Ishikawa (cell line): ENCODE results near the gene NSUN2.

Experiments used
- CEBPB ChIP-seq: IDR thresholded peaks from 2 replicates; pipeline ENCODE4 v1.6.1; 2012
- CREB1 ChIP-seq: IDR thresholded peaks from 2 replicates; pipeline ENCODE4 v1.6.1; 2012; ENCODE audit warnings: low read depth
- EGR1 ChIP-seq: IDR thresholded peaks from 2 replicates; pipeline ENCODE4 v1.6.1; 2012
- EP300 ChIP-seq: IDR thresholded peaks from 2 replicates; pipeline ENCODE4 v1.6.1; 2012; ENCODE audit warnings: borderline replicate concordance
- FOXM1 ChIP-seq: IDR thresholded peaks from 2 replicates; pipeline ENCODE4 v1.6.1; 2012; ENCODE audit warnings: low read depth, borderline replicate concordance
- MAX ChIP-seq: IDR thresholded peaks from 2 replicates; pipeline ENCODE4 v1.6.1; 2012
- NFIC ChIP-seq: IDR thresholded peaks from 2 replicates; pipeline ENCODE4 v1.6.1; 2012
- RAD21 ChIP-seq: IDR thresholded peaks from 2 replicates; pipeline ENCODE4 v1.6.1; 2012; ENCODE audit warnings: low read depth
- REST ChIP-seq: IDR thresholded peaks from 2 replicates; pipeline ENCODE4 v1.6.1; 2012; ENCODE audit warnings: low read depth, mild to moderate bottlenecking
- TAF1 ChIP-seq: IDR thresholded peaks from 2 replicates; pipeline ENCODE4 v1.6.1; 2012; ENCODE audit warnings: low read depth, mild to moderate bottlenecking
- TCF12 ChIP-seq: IDR thresholded peaks from 2 replicates; pipeline ENCODE4 v1.6.1; 2012; ENCODE audit warnings: low read depth
- TEAD4 ChIP-seq: IDR thresholded peaks from 2 replicates; pipeline ENCODE4 v1.6.1; 2012
- YY1 ChIP-seq: IDR thresholded peaks from 2 replicates; pipeline ENCODE4 v1.6.1; 2012; ENCODE audit warnings: low read depth
- ZBTB7A ChIP-seq: IDR thresholded peaks from 2 replicates; pipeline ENCODE4 v1.6.1; 2012; ENCODE audit warnings: low read depth
- TF ChIP-seq, protein P1 (sequence below): IDR thresholded peaks from 2 replicates; pipeline ENCODE4 v1.6.1; 2012

NSUN2 gene

GRCh38 chr5:6604946-6605345, 27.9 kb downstream of the NSUN2 start:
- TF ChIP-seq TCF12 (no peak), NFIC (no peak), MAX (no peak), REST (no peak), CEBPB (no peak), RAD21 (no peak), TEAD4 (no peak), FOXM1 (no peak), ZBTB7A (no peak), TAF1 (no peak), EGR1 (no peak)

- TF ChIP-seq, protein P1, sequence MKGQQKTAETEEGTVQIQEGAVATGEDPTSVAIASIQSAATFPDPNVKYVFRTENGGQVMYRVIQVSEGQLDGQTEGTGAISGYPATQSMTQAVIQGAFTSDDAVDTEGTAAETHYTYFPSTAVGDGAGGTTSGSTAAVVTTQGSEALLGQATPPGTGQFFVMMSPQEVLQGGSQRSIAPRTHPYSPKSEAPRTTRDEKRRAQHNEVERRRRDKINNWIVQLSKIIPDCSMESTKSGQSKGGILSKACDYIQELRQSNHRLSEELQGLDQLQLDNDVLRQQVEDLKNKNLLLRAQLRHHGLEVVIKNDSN, result no peak
- TF ChIP-seq EGR1 (no peak), RAD21 (no peak), TCF12 (no peak), NFIC (no peak), REST (no peak), CREB1 (no peak), EP300 (no peak), ZBTB7A (no peak), CEBPB (no peak), FOXM1 (no peak), MAX (no peak), TAF1 (no peak), TEAD4 (no peak), YY1 (no peak)
Measured at GRCh38 chr5:6604341-6604740, 28.5 kb downstream of the NSUN2 start.

DNA sequence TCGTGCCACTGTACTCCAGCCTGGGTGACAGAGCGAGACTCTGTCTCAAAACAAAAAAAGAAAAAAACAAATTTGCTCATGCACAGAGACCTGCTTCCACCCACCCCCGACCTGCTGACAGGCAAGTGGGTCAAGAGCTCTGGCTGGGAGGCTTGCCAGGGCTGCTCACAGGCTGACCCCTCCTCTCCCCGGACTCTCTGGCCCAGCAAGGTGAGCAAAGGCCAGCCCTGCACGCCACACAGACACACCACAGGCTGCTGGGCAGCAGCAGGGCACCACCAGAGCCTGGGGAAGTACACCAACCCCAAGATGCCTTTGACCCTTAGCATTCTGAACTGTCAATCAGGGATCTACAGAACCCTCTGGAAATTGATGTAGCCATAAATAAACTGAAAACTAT, 29.2 kb downstream of the NSUN2 start:
- TF ChIP-seq EGR1 (no peak), NFIC (no peak)

DNA sequence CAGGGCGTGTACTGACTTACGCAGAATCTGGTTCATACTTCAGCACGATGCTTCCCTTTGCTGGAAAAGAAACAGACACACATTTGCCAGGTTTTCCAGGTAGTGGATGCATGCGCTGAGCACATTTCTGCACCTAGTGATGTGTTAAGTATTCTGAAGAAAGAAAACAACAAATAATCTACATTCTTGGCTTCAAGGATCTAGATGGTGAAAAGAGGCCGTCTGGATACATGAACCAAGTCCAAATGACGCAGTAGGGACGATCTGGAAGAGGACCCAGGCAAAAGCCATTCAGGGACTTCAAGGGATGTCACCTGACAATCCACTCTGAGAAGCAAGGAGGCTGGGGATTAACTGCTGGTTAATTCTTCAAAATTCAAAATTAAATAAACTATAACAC, 30.4 kb downstream of the NSUN2 start:
- TF ChIP-seq TAF1, result no peak
- no peak for TF ChIP-seq MAX
- no peak for TF ChIP-seq FOXM1
- no peak for TF ChIP-seq NFIC
- no peak for TF ChIP-seq CREB1
- no peak for TF ChIP-seq EP300
- no peak for TF ChIP-seq CEBPB
- no peak for TF ChIP-seq ZBTB7A
- no peak for TF ChIP-seq REST
- no peak for TF ChIP-seq YY1
- TF ChIP-seq RAD21, result no peak
- TF ChIP-seq TEAD4, result no peak
- no peak for TF ChIP-seq TCF12
- TF ChIP-seq, protein P1, result no peak
- TF ChIP-seq EGR1, result no peak

GRCh38 chr5:6601816-6602215, 31.0 kb downstream of the NSUN2 start:
- TF ChIP-seq YY1 (no peak), EGR1 (no peak), RAD21 (no peak), ZBTB7A (no peak), NFIC (no peak)
